ENCODE measurements around the gene CADM2. TPM values are rescaled to one million over a fixed set of nuclear protein-coding genes. Genes with fewer than 3 reads are reported as not detected.
"Not testable (repeated sequence)": the region's sequence is repeated elsewhere in the genome, so short reads cannot be mapped to it uniquely, and the experiment has no call there.

Gene CADM2
- 2.2 TPM in 1 of 2 replicates, not detected in the other for total RNA-seq (ENCODE audit: low replicate concordance)

GRCh38 chr3:84958495-84959469 lies at the start of gene CADM2:
CADM2 (plus strand) TSS chr3:84958989.
- peak; percentile 14 for TF ChIP-seq CTCF (IDR thresholded peaks at IDR 0.05; ENCODE audit: insufficient read depth, low read length)
- peak; percentile 35 for DNase-seq (ENCODE audit: low read depth)
- peak within 1 kb of the TSS; percentile 57 for H3K4me3 ChIP-seq (ENCODE audit: low read depth, low read length)

GRCh38 chr3:84918592-84918991 lies 40.2 kb upstream of the CADM2 start:
- not testable (repeated sequence) for H3K4me3 ChIP-seq (ENCODE audit: low read depth, low read length); DNase-seq (ENCODE audit: low read depth)

GRCh38 chr3:84922682-84923081 lies 36.1 kb upstream of the CADM2 start:
- no peak overlapping the region for H3K4me3 ChIP-seq (ENCODE audit: low read depth, low read length)
- TF ChIP-seq CTCF (IDR thresholded peaks at IDR 0.05; ENCODE audit: insufficient read depth, low read length), result no peak
- no peak for DNase-seq (ENCODE audit: low read depth)

GRCh38 chr3:84925571-84925970 lies 33.2 kb upstream of the CADM2 start:
- DNase-seq (ENCODE audit: low read depth), result no peak
- no peak overlapping the region for H3K4me3 ChIP-seq (ENCODE audit: low read depth, low read length)
- no peak for TF ChIP-seq CTCF (IDR thresholded peaks at IDR 0.05; ENCODE audit: insufficient read depth, low read length)

GRCh38 chr3:84943379-84943778 lies 15.4 kb upstream of the CADM2 start:
- no peak for DNase-seq (ENCODE audit: low read depth)
- no peak for TF ChIP-seq CTCF (IDR thresholded peaks at IDR 0.05; ENCODE audit: insufficient read depth, low read length)
- no peak overlapping the region for H3K4me3 ChIP-seq (ENCODE audit: low read depth, low read length)

- no peak overlapping the region for H3K4me3 ChIP-seq (ENCODE audit: low read depth, low read length)
- TF ChIP-seq CTCF (IDR thresholded peaks at IDR 0.05; ENCODE audit: insufficient read depth, low read length), result no peak
- DNase-seq (ENCODE audit: low read depth), result no peak
Measured at GRCh38 chr3:84946240-84946639, 12.5 kb upstream of the CADM2 start.

- DNase-seq (ENCODE audit: low read depth), result no peak
- no peak for TF ChIP-seq CTCF (IDR thresholded peaks at IDR 0.05; ENCODE audit: insufficient read depth, low read length)
- peak overlapping the region; percentile 53 for H3K4me3 ChIP-seq (ENCODE audit: low read depth, low read length)
Measured at GRCh38 chr3:84959470-84960271, 882 bp downstream of the CADM2 start.
